Endothelial cell of umbilical vein (primary cell): ENCODE results near the gene DCX. TPM values are rescaled to one million over a fixed set of nuclear protein-coding genes. Genes with fewer than 3 reads are reported as not detected.

ENCODE experiments used
- BruUV-seq: library from RNA; stranded (reverse); fragments of 400-500 nt; replicated peaks from 2 replicates; lab custom pipeline; 2021; lab: Mats Ljungman, UMichigan
- CTCF ChIA-PET: fragments of 300-600, 350-600 bp; sonication (Branson Sonifier 250); formaldehyde crosslinking; loops from one replicate; lab custom pipeline; 2021; ENCODE audit warnings: antibody characterized with exemption, inconsistent platforms; lab: Charles Lee
- POLR2A ChIA-PET: fragments of 300-600, 350-600 bp; sonication (Branson Sonifier 250); formaldehyde crosslinking; loops from one replicate; lab custom pipeline; 2021; ENCODE audit warnings: antibody characterized with exemption, inconsistent platforms; lab: Charles Lee
- DNase-seq: peaks from one replicate; pipeline ENCODE4 v3.0.0-alpha.2; 2011; ENCODE audit warnings: low read depth, low spot score
- FAIRE-seq: peaks from 2 replicates; lab custom pipeline; 2011; peaks lifted over from hg19 to GRCh38; lab: Jason Lieb, UNC
- H2AFZ ChIP-seq: 2 replicates; pipeline ENCODE4 v1.6.0; 2012; ENCODE audit warnings: low read depth, low read length, control low read depth, inconsistent platforms
- H3K27ac ChIP-seq: 2 replicates; pipeline ENCODE4 v1.5.1; 2011; ENCODE audit warnings: low read depth, mild to moderate bottlenecking, control low read depth, low read length, moderate library complexity; ENCODE audit not compliant: insufficient read depth
- H3K27me3 ChIP-seq, 2 experiments: 2 replicates each; pipeline versions ENCODE4 v1.6.0 to v1.6.1; 2011; ENCODE audit warnings: low read length in 2 of 2, mixed read lengths in 1 of 2; ENCODE audit not compliant: control insufficient read depth in 2 of 2, insufficient read depth in 2 of 2
- H3K36me3 ChIP-seq, 2 experiments: 2 replicates in 1 of 2; 3 replicates in 1 of 2; pipeline ENCODE4 v1.5.1; 2011; ENCODE audit warnings: low read length in 2 of 2, mild to moderate bottlenecking in 1 of 2, moderate library complexity in 1 of 2; ENCODE audit not compliant: control insufficient read depth in 2 of 2, insufficient read depth in 2 of 2; ENCODE audit errors: extremely low read depth in 1 of 2
- H3K4me1 ChIP-seq: 3 replicates; pipeline ENCODE4 v1.5.1; 2011; ENCODE audit warnings: mild to moderate bottlenecking, low read length; ENCODE audit not compliant: control insufficient read depth, insufficient read depth; ENCODE audit errors: extremely low read depth
- H3K4me2 ChIP-seq: 2 replicates; pipeline ENCODE4 v1.6.1; 2011; ENCODE audit warnings: low read length, control low read depth, mixed read lengths; ENCODE audit not compliant: insufficient read depth
- H3K4me3 ChIP-seq, 3 experiments: fragments of 200-600 bp in 1 of 3; sonication (generic), shearing (Covaris generic) in 1 of 3; replicated peaks in 1 of 3; 2 replicates each; pipeline ENCODE4 v1.5.1; 2011 to 2016; ENCODE audit warnings: control low read depth in 3 of 3, low read length in 3 of 3, mild to moderate bottlenecking in 2 of 3, inconsistent platforms in 1 of 3, low read depth in 1 of 3, moderate library complexity in 1 of 3; ENCODE audit not compliant: insufficient read depth in 1 of 3
- H3K79me2 ChIP-seq: 2 replicates; pipeline ENCODE4 v1.6.0; 2012; ENCODE audit warnings: low read length, inconsistent platforms; ENCODE audit not compliant: control insufficient read depth, insufficient read depth
- H3K9ac ChIP-seq: replicated peaks from 2 replicates; pipeline ENCODE3; 2011; ENCODE audit warnings: low read length, control low read depth; ENCODE audit not compliant: insufficient read depth; ENCODE audit errors: extremely low read depth
- H3K9me1 ChIP-seq: replicated peaks from 3 replicates; pipeline ENCODE4 v1.6.0; 2011; ENCODE audit warnings: mild to moderate bottlenecking, low read length; ENCODE audit not compliant: control insufficient read depth, insufficient read depth; ENCODE audit errors: extremely low read depth
- H3K9me3 ChIP-seq: replicated peaks from 2 replicates; pipeline ENCODE4 v1.5.1; 2012; ENCODE audit warnings: low read length, inconsistent platforms; ENCODE audit not compliant: control insufficient read depth, insufficient read depth
- H4K20me1 ChIP-seq: replicated peaks from 2 replicates; pipeline ENCODE3; 2011; ENCODE audit warnings: mild to moderate bottlenecking, low read length; ENCODE audit not compliant: control insufficient read depth, insufficient read depth; ENCODE audit errors: extremely low read depth
- EZH2 ChIP-seq: IDR thresholded peaks from 2 replicates; pipeline ENCODE4 v1.6.1; 2012; ENCODE audit warnings: borderline replicate concordance, low read depth, mild to moderate bottlenecking, moderate library complexity, low read length, inconsistent platforms; ENCODE audit not compliant: severe bottlenecking
- FOS ChIP-seq: IDR thresholded peaks from 2 replicates; pipeline ENCODE4 v1.6.1; 2011; ENCODE audit warnings: mild to moderate bottlenecking, low read length, moderate library complexity, borderline replicate concordance; ENCODE audit not compliant: insufficient read depth
- GATA2 ChIP-seq: IDR thresholded peaks from 2 replicates; pipeline ENCODE4 v1.7.0; 2011; ENCODE audit warnings: low read depth, mild to moderate bottlenecking, moderate library complexity, mixed read lengths, low read length; ENCODE audit not compliant: insufficient read length, insufficient read depth
- JUN ChIP-seq: IDR thresholded peaks from 2 replicates; pipeline ENCODE4 v1.6.1; 2011; ENCODE audit warnings: borderline replicate concordance, low read depth; ENCODE audit not compliant: insufficient read length, insufficient read depth
- MAX ChIP-seq: IDR thresholded peaks from 2 replicates; pipeline ENCODE4 v1.6.1; 2011; ENCODE audit not compliant: insufficient read depth, insufficient read length
- MYC ChIP-seq: IDR thresholded peaks from one replicate; pipeline ENCODE4 v1.6.1; 2011; ENCODE audit warnings: mild to moderate bottlenecking, low read depth, low read length
- POLR2A ChIP-seq: IDR thresholded peaks from 2 replicates; pipeline ENCODE4 v1.6.1; 2012; ENCODE audit warnings: low read depth, mild to moderate bottlenecking, control low read depth, low read length
- POLR2AphosphoS5 ChIP-seq: IDR thresholded peaks from 2 replicates; pipeline ENCODE4 v1.6.1; 2012; ENCODE audit warnings: low read depth, mild to moderate bottlenecking, control low read depth, low read length, moderate library complexity; ENCODE audit not compliant: insufficient read depth
- dilution Hi-C: fragments of 300-500 bp; cut with MboI; formaldehyde crosslinking; loops from one replicate; pipeline ENCODE4 v1.15.0; 2019; ENCODE audit warnings: low sequenced_read_pairs; ENCODE audit not compliant: extremely low pct_ligation_motif_present
- intact Hi-C: fragments of 100-400 bp; cut with micrococcal nuclease; formaldehyde crosslinking; loops from one replicate; pipeline ENCODE4 v1.10.0; 2022
- polyA plus RNA-seq, 4 experiments: library from polyadenylated mRNA; depleted of rRNA in 3 of 4; stranded (reverse) in 3 of 4; unstranded in 1 of 4; fragments of >200 nt; gene quantifications; 2 replicates each; pipeline versions ENCODE4 v1.2.1 to v1.2.3, GENCODE V29; 2011 to 2012; ENCODE audit warnings: missing spikeins in 1 of 4
- total RNA-seq: library from RNA; stranded (reverse); gene quantifications from 2 replicates; pipeline ENCODE4 v1.2.3, GENCODE V29; 2021
- TF ChIP-seq, protein P1 (sequence below), 2 donors: IDR thresholded peaks; 1 replicate in 1 of 2; 2 replicates in 1 of 2; pipeline ENCODE4 v1.5.1; 2011; ENCODE audit warnings: low read length in 2 of 2, mild to moderate bottlenecking in 2 of 2, moderate library complexity in 2 of 2, control low read depth in 1 of 2, inconsistent platforms in 1 of 2, low read depth in 1 of 2; ENCODE audit not compliant: insufficient read depth in 1 of 2; ENCODE audit errors: extremely low read depth in 1 of 2

Gene DCX
- total and polyA plus RNA-seq, 2 donors (not counting 3 experiments of a cell fraction or from before 2014, with no cell fraction given) = not detected

DNA sequence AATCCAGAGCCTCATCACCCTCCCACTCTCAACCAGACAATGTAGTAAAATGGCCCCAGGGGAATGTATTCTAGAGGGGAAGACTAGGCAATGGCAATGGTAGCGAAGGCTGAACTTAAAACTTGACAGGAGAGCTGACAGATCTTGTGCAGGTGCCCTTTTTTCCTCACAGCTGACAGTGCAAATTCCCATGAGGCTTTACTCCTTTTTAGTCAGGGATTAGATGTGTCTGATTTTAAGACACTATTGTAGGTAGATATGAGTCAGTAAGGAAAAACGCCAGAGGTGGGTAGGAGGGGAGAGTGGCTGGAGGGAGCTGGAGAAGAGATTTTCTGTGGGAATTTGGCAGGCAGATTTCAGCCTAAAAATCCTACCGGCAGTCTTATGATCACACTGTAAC, 152.4 kb downstream of the DCX start:
- Histone ChIP-seq H2AFZ (no peak overlapping the region), H3K36me3 (no peaks in the 10 kb centered on the region), H3K79me2 (no peaks in the 10 kb centered on the region), H3K9me3 (no peaks in the 10 kb centered on the region), H3K27ac (no peak overlapping the region), H3K4me2 (no peak overlapping the region), H3K4me1 (no peaks in the 10 kb centered on the region), H3K9me1 (no peaks in the 10 kb centered on the region), H4K20me1 (no peaks in the 10 kb centered on the region), H3K9ac (no peak overlapping the region), H3K27me3 (no peaks in the 10 kb centered on the region), H3K4me3 (no peak overlapping the region)
- dilution Hi-C loops = no loop called here
- FAIRE-seq (no peak), DNase-seq (no peak)
- ChIA-PET CTCF (no interaction called here), POLR2A (no interaction called here)
- intact Hi-C loops = no loop called here
- TF ChIP-seq POLR2AphosphoS5 = no peak
- TF ChIP-seq MAX = no peak
- no peak for TF ChIP-seq EZH2
- no peak for TF ChIP-seq MYC
- TF ChIP-seq POLR2A = no peak
- no peak for TF ChIP-seq FOS
- TF ChIP-seq JUN = no peak
- TF ChIP-seq, protein P1, sequence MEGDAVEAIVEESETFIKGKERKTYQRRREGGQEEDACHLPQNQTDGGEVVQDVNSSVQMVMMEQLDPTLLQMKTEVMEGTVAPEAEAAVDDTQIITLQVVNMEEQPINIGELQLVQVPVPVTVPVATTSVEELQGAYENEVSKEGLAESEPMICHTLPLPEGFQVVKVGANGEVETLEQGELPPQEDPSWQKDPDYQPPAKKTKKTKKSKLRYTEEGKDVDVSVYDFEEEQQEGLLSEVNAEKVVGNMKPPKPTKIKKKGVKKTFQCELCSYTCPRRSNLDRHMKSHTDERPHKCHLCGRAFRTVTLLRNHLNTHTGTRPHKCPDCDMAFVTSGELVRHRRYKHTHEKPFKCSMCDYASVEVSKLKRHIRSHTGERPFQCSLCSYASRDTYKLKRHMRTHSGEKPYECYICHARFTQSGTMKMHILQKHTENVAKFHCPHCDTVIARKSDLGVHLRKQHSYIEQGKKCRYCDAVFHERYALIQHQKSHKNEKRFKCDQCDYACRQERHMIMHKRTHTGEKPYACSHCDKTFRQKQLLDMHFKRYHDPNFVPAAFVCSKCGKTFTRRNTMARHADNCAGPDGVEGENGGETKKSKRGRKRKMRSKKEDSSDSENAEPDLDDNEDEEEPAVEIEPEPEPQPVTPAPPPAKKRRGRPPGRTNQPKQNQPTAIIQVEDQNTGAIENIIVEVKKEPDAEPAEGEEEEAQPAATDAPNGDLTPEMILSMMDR (IDR thresholded peaks at IDR 0.05; ENCODE audit: extremely low read depth in 1 of 2, insufficient read depth in 1 of 2, low read depth in 1 of 2, low read length in 2 of 2) = no peak
- no peak for TF ChIP-seq GATA2
- BruUV-seq = no TSS peak
